Psoas muscle (tissue), 8 donors: ENCODE measurements around the gene AP4B1. TPM values are rescaled to one million over a fixed set of nuclear protein-coding genes. Genes with fewer than 3 reads are reported as not detected.

Experiments used
- ATAC-seq, 4 donors: fragments of 200-7000 bp; cut with Tn5 transposase; one replicate each; pipeline ENCODE4 v1.9.1; 2020; ENCODE audit warnings: moderate library complexity in 3 of 4, mild to moderate bottlenecking in 2 of 4
- DNase-seq, 2 donors: peaks; one replicate each; pipeline ENCODE4 v3.0.0-alpha.2; 2020
- H3K27ac ChIP-seq: fragments of 200-600 bp; one replicate; pipeline ENCODE4 v1.8.0; 2022
- H3K27me3 ChIP-seq, 3 donors: fragments of 200-600 bp in 1 of 3; one replicate each; pipeline versions ENCODE4 v1.6.1 to v1.8.0; 2013 to 2022; ENCODE audit warnings: low read length in 2 of 3, mild to moderate bottlenecking in 2 of 3, moderate library complexity in 1 of 3; ENCODE audit not compliant: insufficient read depth in 3 of 3
- H3K36me3 ChIP-seq, 2 donors: fragments of 200-600 bp in 1 of 2; one replicate each; pipeline versions ENCODE4 v1.6.1 to v1.8.0; 2013 to 2022; ENCODE audit warnings: low read depth in 1 of 2, mild to moderate bottlenecking in 1 of 2, moderate library complexity in 1 of 2; ENCODE audit not compliant: insufficient read depth in 1 of 2
- H3K4me1 ChIP-seq: fragments of 200-600 bp; one replicate; pipeline ENCODE4 v1.8.0; 2022
- H3K4me3 ChIP-seq: fragments of 200-600 bp; one replicate; pipeline ENCODE4 v1.8.0; 2022; ENCODE audit warnings: mild to moderate bottlenecking
- H3K9me3 ChIP-seq: fragments of 200-600 bp; one replicate; pipeline ENCODE4 v1.8.0; 2022
- CTCF ChIP-seq: fragments of 200-600 bp; IDR thresholded peaks from one replicate; pipeline ENCODE4 v1.8.0; 2022; ENCODE audit warnings: antibody characterized with exemption
- WGBS, 3 donors: extraction: QIAGEN DNeasy Blood & Tissue Kit; methylation state at CpG; one replicate each; pipeline versions ENCODE4 v1.1.6 to v1.1.7; 2013; 5-methylcytosine and 5-hydroxymethylcytosine counted together
- intact Hi-C, 2 donors: fragments of 100-400 bp; cut with DNase I; formaldehyde crosslinking; loops; one replicate each; pipeline versions ENCODE4 v1.11.0 to v1.14.2; 2022
- polyA plus RNA-seq, 3 donors: library from polyadenylated mRNA; stranded (reverse); fragments of 200-250 nt; gene quantifications; one replicate each; pipeline ENCODE4 v1.2.3, GENCODE V29; 2013
- total RNA-seq, 4 donors: library from RNA; stranded (reverse); fragmentation: NEBNext Ultra II Directional in 2 of 4; extraction: Animal tissue kit (Norgen Biotek cat#: 25700) in 2 of 4; gene quantifications; one replicate each; pipeline versions ENCODE4 v1.2.1 to v1.2.4, GENCODE V29; 2021 to 2023
- donor health status: healthy with polysubstance abuse.
- donor health status: DM: no; HTN: no; CAD: no; lungs with moderate emphysema.
- donor health status: Bipolar disorder and iron deficiency.
- donor health status: healthy.
- donor health status: DM: yes; HTN: yes; CAD: no.
- donor health status: DM: no; HTN: no; CAD: no.
- donor health status: DM: no; HTN: no; CAD: no.
- donor health status: DM: yes; HTN: yes; CAD: no.

AP4B1 gene
- total and polyA plus RNA-seq, 7 donors, result 6.8 to 16.1 (median 9.9) TPM

GRCh38 chr1:113938192-113938591 is 33.6 kb upstream of the AP4B1 start:
- 73 to 86% (median 86%) methylated on average over 5 of the region's 5 CpGs for WGBS, 3 donors
- DNase-seq, result no peak
- intact Hi-C loops, result no loop called here
- no peak overlapping the region for H3K27ac ChIP-seq
- ATAC-seq, result no peak
- H3K4me1 ChIP-seq, result peaks cover 63% of the 10 kb centered on the region
- peaks cover 0 to 27% of the 10 kb centered on the region in 2 donors for H3K36me3 ChIP-seq
- H3K27me3 ChIP-seq, result no peaks in the 10 kb centered on the region
- no peak for TF ChIP-seq CTCF
- no peaks in the 10 kb centered on the region for H3K9me3 ChIP-seq
- H3K4me3 ChIP-seq, result no peak overlapping the region

GRCh38 chr1:113937146-113937545 is 32.5 kb upstream of the AP4B1 start:
- Histone ChIP-seq H3K4me1 (peaks cover 73% of the 10 kb centered on the region), H3K9me3 (no peaks in the 10 kb centered on the region), H3K27me3 (no peaks in the 10 kb centered on the region), H3K36me3 (peaks cover 0 to 17% of the 10 kb centered on the region in 2 donors), H3K4me3 (no peak overlapping the region), H3K27ac (no peak overlapping the region)
- no peak for TF ChIP-seq CTCF
- intact Hi-C loops, result no loop called here
- ATAC-seq (no peak), DNase-seq (no peak)
- 80 to 84% (median 81%) methylated on average over 1 of the region's 1 CpG for WGBS, 3 donors

GRCh38 chr1:113935970-113936369 is 31.4 kb upstream of the AP4B1 start:
- TF ChIP-seq CTCF, result no peak
- DNase-seq (no peak), ATAC-seq (no peak)
- Histone ChIP-seq H3K27ac (no peak overlapping the region), H3K9me3 (no peaks in the 10 kb centered on the region), H3K36me3 (peaks cover 0 to 5% of the 10 kb centered on the region in 2 donors), H3K27me3 (no peaks in the 10 kb centered on the region), H3K4me1 (peaks cover 78% of the 10 kb centered on the region), H3K4me3 (no peak overlapping the region)
- intact Hi-C loops, result no loop called here
- 59 to 69% (median 68%) methylated on average over 1 of the region's 1 CpG for WGBS, 3 donors

- Histone ChIP-seq H3K27me3 (no peaks in the 10 kb centered on the region), H3K4me1 (peaks cover 76% of the 10 kb centered on the region), H3K36me3 (no peaks in the 10 kb centered on the region), H3K4me3 (no peak overlapping the region), H3K9me3 (no peaks in the 10 kb centered on the region), H3K27ac (no peak overlapping the region)
- TF ChIP-seq CTCF, result no peak
- ATAC-seq, result no peak
- intact Hi-C loops, result no loop called here
- WGBS, 3 donors, result 97 to 100% (median 100%) methylated on average over 1 of the region's 1 CpG
- DNase-seq, result no peak
Observed at GRCh38 chr1:113935176-113935575, 30.6 kb upstream of the AP4B1 start.

GRCh38 chr1:113934511-113935055 is 30.0 kb upstream of the AP4B1 start:
- H3K27me3 ChIP-seq, result no peaks in the 10 kb centered on the region
- peaks cover 70% of the 10 kb centered on the region for H3K4me1 ChIP-seq
- 38 to 78% (median 55%) methylated on average over 5 of the region's 5 CpGs for WGBS, 3 donors
- no peak for ATAC-seq
- no peak overlapping the region for H3K27ac ChIP-seq
- H3K9me3 ChIP-seq, result no peaks in the 10 kb centered on the region
- TF ChIP-seq CTCF, result no peak
- intact Hi-C loops, result no loop called here
- no peak overlapping the region for H3K4me3 ChIP-seq
- no peak for DNase-seq
- H3K36me3 ChIP-seq, result no peaks in the 10 kb centered on the region
